ENCODE results near the gene ADA.

DNA sequence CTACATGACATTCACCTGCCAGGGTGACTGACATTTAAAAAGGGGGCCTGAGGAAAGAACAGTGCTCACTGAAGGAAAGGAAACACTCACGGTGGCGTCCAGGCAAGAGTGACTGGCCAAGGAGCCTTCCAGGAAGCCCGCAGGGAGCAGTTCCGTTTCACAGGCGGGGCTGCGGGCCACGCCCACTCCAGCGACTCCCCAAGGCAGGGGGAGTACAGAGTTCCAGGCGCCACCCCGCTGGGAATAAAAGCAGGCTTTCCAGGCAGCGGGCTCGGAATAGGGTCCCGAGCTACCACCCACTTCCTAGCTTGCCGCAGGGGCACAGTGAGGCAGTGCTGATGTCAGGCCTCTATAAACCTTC, 34.9 kb downstream of the ADA start:
- TF ChIP-seq EZH2 (IDR thresholded peaks at IDR 0.05; ENCODE audit: low read length) (no peak), CTCF (optimal IDR thresholded peaks at IDR 0.05 in 1 of 3, IDR thresholded peaks at IDR 0.05 in 1 of 3, conservative IDR thresholded peaks at IDR 0.05 in 1 of 3; ENCODE audit: extremely low read depth in 1 of 3, insufficient read depth in 2 of 3, low read length in 3 of 3) (no peak)

Measured in keratinocyte (primary cell).